ENCODE measurements around the gene NUP210.

DNA sequence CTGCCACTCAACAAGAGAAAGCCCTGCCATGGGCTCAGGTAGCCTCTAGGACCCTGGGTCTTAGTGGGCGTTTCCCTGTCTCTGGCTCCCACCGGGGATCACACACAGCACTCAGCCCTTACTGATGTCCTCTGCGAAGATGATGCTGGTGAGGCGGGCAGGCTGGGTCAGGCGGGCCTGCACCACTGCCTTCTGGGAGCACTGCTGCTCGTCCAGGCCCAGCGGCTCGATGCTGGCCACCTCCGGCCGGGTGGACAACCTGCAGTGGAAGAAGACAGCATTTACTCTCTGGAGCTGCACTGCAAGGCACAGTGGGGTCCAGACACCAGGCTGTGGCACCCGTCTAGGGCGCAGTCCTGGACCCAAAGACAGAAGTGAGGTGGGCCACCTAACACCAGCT lies 20.5 kb downstream of the NUP210 start:
- TF ChIP-seq, protein P1, sequence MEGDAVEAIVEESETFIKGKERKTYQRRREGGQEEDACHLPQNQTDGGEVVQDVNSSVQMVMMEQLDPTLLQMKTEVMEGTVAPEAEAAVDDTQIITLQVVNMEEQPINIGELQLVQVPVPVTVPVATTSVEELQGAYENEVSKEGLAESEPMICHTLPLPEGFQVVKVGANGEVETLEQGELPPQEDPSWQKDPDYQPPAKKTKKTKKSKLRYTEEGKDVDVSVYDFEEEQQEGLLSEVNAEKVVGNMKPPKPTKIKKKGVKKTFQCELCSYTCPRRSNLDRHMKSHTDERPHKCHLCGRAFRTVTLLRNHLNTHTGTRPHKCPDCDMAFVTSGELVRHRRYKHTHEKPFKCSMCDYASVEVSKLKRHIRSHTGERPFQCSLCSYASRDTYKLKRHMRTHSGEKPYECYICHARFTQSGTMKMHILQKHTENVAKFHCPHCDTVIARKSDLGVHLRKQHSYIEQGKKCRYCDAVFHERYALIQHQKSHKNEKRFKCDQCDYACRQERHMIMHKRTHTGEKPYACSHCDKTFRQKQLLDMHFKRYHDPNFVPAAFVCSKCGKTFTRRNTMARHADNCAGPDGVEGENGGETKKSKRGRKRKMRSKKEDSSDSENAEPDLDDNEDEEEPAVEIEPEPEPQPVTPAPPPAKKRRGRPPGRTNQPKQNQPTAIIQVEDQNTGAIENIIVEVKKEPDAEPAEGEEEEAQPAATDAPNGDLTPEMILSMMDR (IDR thresholded peaks at IDR 0.05), result no peak
- no peak for TF ChIP-seq POLR2A (IDR thresholded peaks at IDR 0.05)
